ENCODE measurements around the gene NTF3. TPM values are rescaled to one million over a fixed set of nuclear protein-coding genes. Genes with fewer than 3 reads are reported as not detected.
A peak's percentile ranks its signal among the peaks of the same experiment; 100 is the strongest.

NTF3 gene
- total RNA-seq, 1 donor from 2014 or later: 1.2 TPM

DNA sequence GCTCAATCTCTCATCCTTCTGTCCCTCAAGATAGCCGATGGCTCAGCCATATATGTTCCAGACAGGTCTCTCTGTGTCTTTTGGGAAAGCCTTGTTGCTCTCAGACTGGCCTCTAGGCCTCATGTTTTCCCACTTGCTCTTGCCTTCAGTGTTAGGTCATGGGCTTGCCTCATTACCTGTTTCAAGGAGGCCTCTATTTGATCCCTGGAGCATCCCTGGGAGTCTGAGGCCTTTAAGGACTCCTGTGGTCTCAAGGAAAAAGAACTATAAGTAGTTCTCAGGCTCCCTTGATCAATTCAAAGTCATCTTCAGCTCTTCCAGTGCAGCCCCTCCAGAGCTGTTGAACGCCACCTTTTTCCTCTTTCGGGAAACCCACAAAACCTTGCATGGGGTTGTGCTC lies 47.9 kb downstream of the NTF3 start:
- ATAC-seq: no peak

GRCh38 chr12:5480218-5480937 lies 48.5 kb downstream of the NTF3 start:
- intact Hi-C loops (cut with DNase I): no loop called here
- TF ChIP-seq, protein P1, sequence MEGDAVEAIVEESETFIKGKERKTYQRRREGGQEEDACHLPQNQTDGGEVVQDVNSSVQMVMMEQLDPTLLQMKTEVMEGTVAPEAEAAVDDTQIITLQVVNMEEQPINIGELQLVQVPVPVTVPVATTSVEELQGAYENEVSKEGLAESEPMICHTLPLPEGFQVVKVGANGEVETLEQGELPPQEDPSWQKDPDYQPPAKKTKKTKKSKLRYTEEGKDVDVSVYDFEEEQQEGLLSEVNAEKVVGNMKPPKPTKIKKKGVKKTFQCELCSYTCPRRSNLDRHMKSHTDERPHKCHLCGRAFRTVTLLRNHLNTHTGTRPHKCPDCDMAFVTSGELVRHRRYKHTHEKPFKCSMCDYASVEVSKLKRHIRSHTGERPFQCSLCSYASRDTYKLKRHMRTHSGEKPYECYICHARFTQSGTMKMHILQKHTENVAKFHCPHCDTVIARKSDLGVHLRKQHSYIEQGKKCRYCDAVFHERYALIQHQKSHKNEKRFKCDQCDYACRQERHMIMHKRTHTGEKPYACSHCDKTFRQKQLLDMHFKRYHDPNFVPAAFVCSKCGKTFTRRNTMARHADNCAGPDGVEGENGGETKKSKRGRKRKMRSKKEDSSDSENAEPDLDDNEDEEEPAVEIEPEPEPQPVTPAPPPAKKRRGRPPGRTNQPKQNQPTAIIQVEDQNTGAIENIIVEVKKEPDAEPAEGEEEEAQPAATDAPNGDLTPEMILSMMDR (IDR thresholded peaks at IDR 0.05): no peak
- Histone ChIP-seq H3K4me1 (no peaks in the 10 kb centered on the region), H3K27ac (no peak overlapping the region), H3K4me3 (no peak overlapping the region), H3K9me3 (no peaks in the 10 kb centered on the region), H3K27me3 (ENCODE audit: low read depth) (peaks cover 4% of the 10 kb centered on the region), H3K36me3 (no peaks in the 10 kb centered on the region)
- no peak for ATAC-seq
- no peak for DNase-seq

More for the DNA sequence above, 47.9 kb downstream of the NTF3 start:
- H3K9me3 ChIP-seq: no peaks in the 10 kb centered on the region
- H3K36me3 ChIP-seq: no peaks in the 10 kb centered on the region
- H3K27ac ChIP-seq: no peak overlapping the region
- H3K4me3 ChIP-seq: no peak overlapping the region
- H3K27me3 ChIP-seq (ENCODE audit: low read depth): peaks cover 4% of the 10 kb centered on the region
- intact Hi-C loops (cut with DNase I): no loop called here
- TF ChIP-seq, protein P1 (IDR thresholded peaks at IDR 0.05): no peak
- no peak for DNase-seq
- no peaks in the 10 kb centered on the region for H3K4me1 ChIP-seq

DNA sequence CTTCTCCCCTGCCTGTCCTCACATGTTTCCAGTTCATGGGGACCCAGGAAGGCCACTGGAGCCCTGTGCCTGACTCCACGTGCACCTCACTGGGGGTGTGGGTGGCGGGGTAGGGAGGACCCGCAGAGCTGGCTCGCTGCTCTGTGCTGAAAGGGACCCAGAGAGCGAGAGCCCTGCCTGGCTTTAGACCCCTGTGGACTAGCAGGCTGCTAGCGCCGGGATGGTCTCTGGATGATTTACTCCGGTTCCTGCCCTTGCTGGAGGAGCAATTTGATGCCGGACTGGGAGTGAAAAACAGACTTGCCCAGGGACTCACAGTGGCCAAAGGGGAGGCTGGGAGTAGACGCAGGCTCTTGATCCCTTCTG lies 49.0 kb downstream of the NTF3 start:
- Histone ChIP-seq H3K9me3 (no peaks in the 10 kb centered on the region), H3K27ac (no peak overlapping the region), H3K27me3 (ENCODE audit: low read depth) (peaks cover 4% of the 10 kb centered on the region), H3K36me3 (no peaks in the 10 kb centered on the region), H3K4me1 (no peaks in the 10 kb centered on the region), H3K4me3 (no peak overlapping the region)
- intact Hi-C loops (cut with DNase I): no loop called here
- TF ChIP-seq, protein P1 (IDR thresholded peaks at IDR 0.05): no peak
- no peak for DNase-seq
- no peak for ATAC-seq

DNA sequence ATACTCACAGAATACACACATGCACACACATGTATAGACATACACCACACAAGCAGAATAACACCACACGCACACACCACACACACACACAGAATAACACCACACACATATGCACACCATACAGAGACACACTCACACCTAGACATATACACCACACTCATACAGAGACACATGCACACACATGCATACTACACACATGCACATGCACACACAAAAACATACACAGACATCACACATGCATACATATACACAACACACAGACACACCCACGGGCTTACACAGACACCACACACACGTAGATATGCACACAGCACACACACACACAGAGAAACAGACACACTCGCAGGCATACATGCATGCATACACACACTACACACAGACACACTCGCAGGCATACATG lies 49.7 kb downstream of the NTF3 start:
- no peaks in the 10 kb centered on the region for H3K4me1 ChIP-seq
- peak in 1 of 2 donors; percentile 31 for ATAC-seq

GRCh38 chr12:5484426-5484825 lies 52.5 kb downstream of the NTF3 start:
- intact Hi-C loops (cut with DNase I): no loop called here

More for the DNA sequence above, 49.7 kb downstream of the NTF3 start:
- intact Hi-C loops (cut with DNase I): no loop called here
- Histone ChIP-seq H3K36me3 (no peaks in the 10 kb centered on the region), H3K9me3 (no peaks in the 10 kb centered on the region), H3K4me3 (no peak overlapping the region), H3K27me3 (ENCODE audit: low read depth) (peaks cover 4% of the 10 kb centered on the region), H3K27ac (no peak overlapping the region)
- no peak for DNase-seq
- TF ChIP-seq, protein P1 (IDR thresholded peaks at IDR 0.05): no peak

More at GRCh38 chr12:5484426-5484825, 52.5 kb downstream of the NTF3 start:
- Histone ChIP-seq H3K9me3 (no peaks in the 10 kb centered on the region), H3K27me3 (ENCODE audit: low read depth) (peaks cover 4% of the 10 kb centered on the region), H3K27ac (no peak overlapping the region), H3K36me3 (no peaks in the 10 kb centered on the region), H3K4me1 (no peaks in the 10 kb centered on the region), H3K4me3 (no peak overlapping the region)
- TF ChIP-seq, protein P1 (IDR thresholded peaks at IDR 0.05): no peak
- DNase-seq (no peak), ATAC-seq (no peak)
